ENCODE results near the gene VEGFB.

VEGFB gene

GRCh38 chr11:64247729-64248531, 13.5 kb downstream of the VEGFB start:
- DNase-seq (ENCODE audit: low read depth), result no peak

- DNase-seq (ENCODE audit: low read depth), result no peak
These were observed 14.2 kb downstream of the VEGFB start for GRCh38 chr11:64248578-64248977.

GRCh38 chr11:64249038-64249437, 14.7 kb downstream of the VEGFB start:
- DNase-seq (ENCODE audit: low read depth), result no peak

- DNase-seq (ENCODE audit: low read depth), result no peak
These were observed 15.4 kb downstream of the VEGFB start for GRCh38 chr11:64249563-64250414.

- no peak for DNase-seq (ENCODE audit: low read depth)
These were observed 16.1 kb downstream of the VEGFB start for GRCh38 chr11:64250415-64251015.

GRCh38 chr11:64251016-64251752, 16.8 kb downstream of the VEGFB start, which contains the start of gene PLCB3:
PLCB3 (plus strand) TSS chr11:64251530; CDS start chr11:64251650, 120 bp downstream.
- no peak for DNase-seq (ENCODE audit: low read depth)

GRCh38 chr11:64251753-64252002, 17.3 kb downstream of the VEGFB start:
- no peak for DNase-seq (ENCODE audit: low read depth)

- no peak for DNase-seq (ENCODE audit: low read depth)
These were observed 17.9 kb downstream of the VEGFB start for GRCh38 chr11:64252003-64252872.

- DNase-seq (ENCODE audit: low read depth), result no peak
These were observed 18.7 kb downstream of the VEGFB start for GRCh38 chr11:64253043-64253442.

- no peak for DNase-seq (ENCODE audit: low read depth)
These were observed 19.1 kb downstream of the VEGFB start for GRCh38 chr11:64253481-64253880.

GRCh38 chr11:64254326-64254725, 19.9 kb downstream of the VEGFB start:
- no peak for DNase-seq (ENCODE audit: low read depth)

GRCh38 chr11:64255135-64256128, 21.0 kb downstream of the VEGFB start:
- DNase-seq (ENCODE audit: low read depth), result no peak

GRCh38 chr11:64256300-64256699, 21.9 kb downstream of the VEGFB start:
- DNase-seq (ENCODE audit: low read depth), result no peak

GRCh38 chr11:64258356-64258755, 24.0 kb downstream of the VEGFB start:
- DNase-seq (ENCODE audit: low read depth), result no peak

- DNase-seq (ENCODE audit: low read depth), result no peak
These were observed 24.7 kb downstream of the VEGFB start for GRCh38 chr11:64258946-64259532.

- DNase-seq (ENCODE audit: low read depth), result no peak
These were observed 25.2 kb downstream of the VEGFB start for GRCh38 chr11:64259533-64260067.

- DNase-seq (ENCODE audit: low read depth), result no peak
These were observed 25.8 kb downstream of the VEGFB start for GRCh38 chr11:64260147-64260708.

- no peak for DNase-seq (ENCODE audit: low read depth)
These were observed 27.2 kb downstream of the VEGFB start for GRCh38 chr11:64261556-64262080.
